SJSA1 (cell line): ENCODE data around the gene OTUD5. TPM values are rescaled to one million over a fixed set of nuclear protein-coding genes. Genes with fewer than 3 reads are reported as not detected.

Experiments
- DNase-seq, 2 experiments: peaks; one replicate each; pipeline ENCODE4 v3.0.0-alpha.2; 2015 to 2020; ENCODE audit warnings: low spot score in 2 of 2, low read depth in 1 of 2
- H3K27ac ChIP-seq: fragments of 250-450 bp; sonication (Bioruptor Pico); 2 replicates; pipeline ENCODE4 v1.5.1; 2020; ENCODE audit warnings: mild to moderate bottlenecking, moderate library complexity
- H3K27me3 ChIP-seq: fragments of 250-450 bp; sonication (Bioruptor Pico); replicated peaks from 2 replicates; pipeline ENCODE4 v1.5.1; 2020; ENCODE audit warnings: mild to moderate bottlenecking, moderate library complexity
- H3K36me3 ChIP-seq: fragments of 250-450 bp; sonication (Bioruptor Pico); 2 replicates; pipeline ENCODE4 v1.5.1; 2020; ENCODE audit warnings: mild to moderate bottlenecking
- H3K4me1 ChIP-seq: fragments of 250-450 bp; sonication (Bioruptor Pico); replicated peaks from 2 replicates; pipeline ENCODE4 v1.6.1; 2021; ENCODE audit warnings: mild to moderate bottlenecking
- H3K4me3 ChIP-seq: fragments of 250-450 bp; sonication (Bioruptor Pico); 2 replicates; pipeline ENCODE4 v1.5.1; 2020; ENCODE audit warnings: mild to moderate bottlenecking
- H3K9me3 ChIP-seq: fragments of 250-450 bp; sonication (Bioruptor Pico); replicated peaks from 2 replicates; pipeline ENCODE4 v1.5.1; 2020; ENCODE audit warnings: mild to moderate bottlenecking
- total RNA-seq: library from RNA; depleted of rRNA; stranded (reverse); fragments of >200 nt; shearing (Covaris generic); gene quantifications from 2 replicates; pipeline ENCODE4 v1.2.3, GENCODE V29; 2014

Gene OTUD5
- total RNA-seq, 1 experiment from 2014 or later = 20.0 TPM

GRCh38 chrX:48904626-48905025 lies 52.8 kb downstream of the OTUD5 start:
- no peaks in the 10 kb centered on the region for H3K27me3 ChIP-seq
- H3K9me3 ChIP-seq = no peaks in the 10 kb centered on the region
- peaks cover 20% of the 10 kb centered on the region for H3K36me3 ChIP-seq
- no peak overlapping the region for H3K4me3 ChIP-seq
- H3K4me1 ChIP-seq = no peaks in the 10 kb centered on the region
- DNase-seq = no peak
- no peak overlapping the region for H3K27ac ChIP-seq

- no peak for DNase-seq
- no peak overlapping the region for H3K27ac ChIP-seq
- no peak overlapping the region for H3K4me3 ChIP-seq
- H3K27me3 ChIP-seq = no peaks in the 10 kb centered on the region
- peaks cover 25% of the 10 kb centered on the region for H3K36me3 ChIP-seq
- no peaks in the 10 kb centered on the region for H3K4me1 ChIP-seq
- H3K9me3 ChIP-seq = no peaks in the 10 kb centered on the region
Measured at GRCh38 chrX:48904180-48904579, 53.2 kb downstream of the OTUD5 start.

- Histone ChIP-seq H3K27ac (no peak overlapping the region), H3K36me3 (peaks cover 27% of the 10 kb centered on the region), H3K4me3 (no peak overlapping the region), H3K9me3 (no peaks in the 10 kb centered on the region), H3K4me1 (no peaks in the 10 kb centered on the region), H3K27me3 (no peaks in the 10 kb centered on the region)
- DNase-seq = no peak
Measured at GRCh38 chrX:48903290-48903689, 54.1 kb downstream of the OTUD5 start.

- Histone ChIP-seq H3K4me3 (no peak overlapping the region), H3K27me3 (no peaks in the 10 kb centered on the region), H3K27ac (no peak overlapping the region), H3K36me3 (peaks cover 27% of the 10 kb centered on the region), H3K9me3 (no peaks in the 10 kb centered on the region), H3K4me1 (no peaks in the 10 kb centered on the region)
- DNase-seq = no peak
Measured at GRCh38 chrX:48902776-48903175, 54.6 kb downstream of the OTUD5 start.

GRCh38 chrX:48902135-48902534 lies 55.3 kb downstream of the OTUD5 start:
- no peak for DNase-seq
- Histone ChIP-seq H3K27ac (no peak overlapping the region), H3K9me3 (no peaks in the 10 kb centered on the region), H3K4me3 (no peak overlapping the region), H3K36me3 (peaks cover 27% of the 10 kb centered on the region), H3K27me3 (no peaks in the 10 kb centered on the region), H3K4me1 (no peaks in the 10 kb centered on the region)

- Histone ChIP-seq H3K4me1 (no peaks in the 10 kb centered on the region; the same call in 1 of the 2 replicates), H3K27me3 (no peaks in the 10 kb centered on the region), H3K36me3 (peaks cover 27% of the 10 kb centered on the region), H3K4me3 (no peak overlapping the region), H3K27ac (no peak overlapping the region), H3K9me3 (no peaks in the 10 kb centered on the region)
- DNase-seq = no peak
Measured at GRCh38 chrX:48901069-48901468, 56.3 kb downstream of the OTUD5 start.

- Histone ChIP-seq H3K4me3 (no peak overlapping the region), H3K4me1 (no peaks in the 10 kb centered on the region; the same call in 1 of the 2 replicates), H3K36me3 (peaks cover 30% of the 10 kb centered on the region), H3K9me3 (no peaks in the 10 kb centered on the region), H3K27ac (no peak overlapping the region), H3K27me3 (no peaks in the 10 kb centered on the region)
- DNase-seq = no peak
Measured at GRCh38 chrX:48899078-48899410, 58.4 kb downstream of the OTUD5 start.

GRCh38 chrX:48897625-48898306 lies 59.6 kb downstream of the OTUD5 start, which contains the start of the genes PQBP1 and TIMM17B:
PQBP1 (plus strand) TSS chrX:48897930; CDS start chrX:48898510, 580 bp downstream.
TIMM17B (minus strand) TSS chrX:48897768; CDS start chrX:48897749, 19 bp downstream.
- peak within 1 kb of the TSS; percentile 54 for H3K27ac ChIP-seq
- no peaks in the 10 kb centered on the region; the same call in 1 of the 2 replicates for H3K4me1 ChIP-seq
- no peaks in the 10 kb centered on the region for H3K27me3 ChIP-seq
- no peaks in the 10 kb centered on the region for H3K9me3 ChIP-seq
- H3K36me3 ChIP-seq = peaks cover 29% of the 10 kb centered on the region
- DNase-seq = peak; percentile 91 to 93
- H3K4me3 ChIP-seq = peak within 1 kb of the TSS; percentile 57

GRCh38 chrX:48897157-48897624 lies 60.2 kb downstream of the OTUD5 start:
- peak overlapping the region; percentile 54 for H3K27ac ChIP-seq
- peaks cover 1% of the 10 kb centered on the region for H3K4me1 ChIP-seq
- peaks cover 23% of the 10 kb centered on the region for H3K36me3 ChIP-seq
- H3K27me3 ChIP-seq = no peaks in the 10 kb centered on the region
- peak overlapping the region; percentile 57 for H3K4me3 ChIP-seq
- no peaks in the 10 kb centered on the region for H3K9me3 ChIP-seq
- peak; percentile 78 to 79 for DNase-seq

- H3K27ac ChIP-seq = peak overlapping the region; percentile 54; the same call in 1 of the 2 replicates
- no peaks in the 10 kb centered on the region for H3K27me3 ChIP-seq
- peaks cover 17% of the 10 kb centered on the region for H3K36me3 ChIP-seq
- peaks cover 6% of the 10 kb centered on the region for H3K4me1 ChIP-seq
- peak overlapping the region; percentile 57 for H3K4me3 ChIP-seq
- no peaks in the 10 kb centered on the region for H3K9me3 ChIP-seq
- DNase-seq = no peak
Measured at GRCh38 chrX:48896611-48897011, 60.8 kb downstream of the OTUD5 start.

- no peaks in the 10 kb centered on the region for H3K9me3 ChIP-seq
- H3K36me3 ChIP-seq = peaks cover 11% of the 10 kb centered on the region
- H3K27me3 ChIP-seq = no peaks in the 10 kb centered on the region
- H3K4me3 ChIP-seq = no peak overlapping the region
- peaks cover 6% of the 10 kb centered on the region for H3K4me1 ChIP-seq
- DNase-seq = no peak
- H3K27ac ChIP-seq = no peak overlapping the region
Measured at GRCh38 chrX:48894891-48895290, 62.5 kb downstream of the OTUD5 start.

- no peaks in the 10 kb centered on the region for H3K27me3 ChIP-seq
- no peak overlapping the region for H3K4me3 ChIP-seq
- peaks cover 3% of the 10 kb centered on the region; the same call in 1 of the 2 replicates for H3K36me3 ChIP-seq
- no peak overlapping the region for H3K27ac ChIP-seq
- H3K4me1 ChIP-seq = peaks cover 6% of the 10 kb centered on the region
- H3K9me3 ChIP-seq = no peaks in the 10 kb centered on the region
- no peak for DNase-seq
Measured at GRCh38 chrX:48893556-48894348, 63.7 kb downstream of the OTUD5 start.

GRCh38 chrX:48892896-48893295 lies 64.5 kb downstream of the OTUD5 start:
- DNase-seq = no peak
- Histone ChIP-seq H3K9me3 (no peaks in the 10 kb centered on the region), H3K36me3 (peaks cover 3% of the 10 kb centered on the region; the same call in 1 of the 2 replicates), H3K4me3 (no peak overlapping the region), H3K27me3 (no peaks in the 10 kb centered on the region), H3K4me1 (peaks cover 6% of the 10 kb centered on the region), H3K27ac (no peak overlapping the region)
